Sigmoid colon (tissue), 3 donors: ENCODE data around the gene TBX4.

Source experiments
- CTCF ChIP-seq, 4 experiments: fragments of 450-650 bp in 3 of 4; fragments of 200-600 bp in 1 of 4; IDR thresholded peaks; one replicate each; pipeline ENCODE4 v1.5.1; 2016 to 2019; ENCODE audit warnings: antibody characterized with exemption in 4 of 4, mild to moderate bottlenecking in 3 of 4, moderate library complexity in 2 of 4
- POLR2A ChIP-seq, 2 donors: fragments of 450-650 bp; IDR thresholded peaks; one replicate each; pipeline ENCODE4 v1.6.1; 2016; ENCODE audit warnings: antibody characterized with exemption in 2 of 2, mild to moderate bottlenecking in 2 of 2, moderate library complexity in 2 of 2

- TF ChIP-seq CTCF (IDR thresholded peaks at IDR 0.05) = no peak
- no peak for TF ChIP-seq POLR2A (IDR thresholded peaks at IDR 0.05)
Measured at GRCh38 chr17:61405686-61406536, 46.3 kb upstream of the TBX4 start.
